Activated T-cell treated with anti-CD3 and anti-CD28 coated beads, Interleukin-2, amount 50 U/mL, for 48 hours (primary cell): ENCODE measurements around the gene STK38.
"Not testable (repeated sequence)": the region's sequence is repeated elsewhere in the genome, so short reads cannot be mapped to it uniquely, and the experiment has no call there.

Experiments
- DNase-seq, 2 experiments: peaks; one replicate each; pipeline ENCODE4 v3.0.0-alpha.2; 2020

Gene STK38

GRCh38 chr6:36479256-36479655, 68.0 kb downstream of the STK38 start:
- DNase-seq: no peak

- DNase-seq: no peak
These were observed 69.2 kb downstream of the STK38 start for GRCh38 chr6:36478051-36478526.

GRCh38 chr6:36469946-36470345, 77.3 kb downstream of the STK38 start:
- DNase-seq: no peak

DNA sequence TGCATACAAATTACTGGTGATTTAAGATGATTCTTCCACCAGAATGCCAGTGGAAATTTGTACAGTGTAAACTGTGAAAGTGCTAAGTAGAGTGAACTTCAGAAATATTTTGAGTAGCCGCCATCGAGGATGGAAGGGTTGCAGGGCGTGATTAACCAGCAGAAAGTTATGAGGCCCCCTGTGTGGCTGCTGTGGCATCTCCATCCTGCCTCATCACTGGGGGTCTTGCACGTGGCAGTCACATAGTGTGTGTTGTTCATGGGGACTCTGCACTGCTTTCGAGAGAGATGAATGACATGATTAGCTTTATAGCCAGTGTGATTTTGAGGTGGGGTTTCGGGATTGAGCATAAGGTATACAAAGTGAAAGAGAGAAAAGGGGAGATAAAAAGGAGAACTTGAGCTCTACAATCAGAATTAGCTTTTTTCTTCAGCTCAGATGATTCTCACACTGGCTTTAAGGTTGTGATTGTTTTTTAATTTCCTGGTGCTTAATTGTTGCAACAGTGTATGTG, 78.1 kb downstream of the STK38 start:
- no peak for DNase-seq

DNA sequence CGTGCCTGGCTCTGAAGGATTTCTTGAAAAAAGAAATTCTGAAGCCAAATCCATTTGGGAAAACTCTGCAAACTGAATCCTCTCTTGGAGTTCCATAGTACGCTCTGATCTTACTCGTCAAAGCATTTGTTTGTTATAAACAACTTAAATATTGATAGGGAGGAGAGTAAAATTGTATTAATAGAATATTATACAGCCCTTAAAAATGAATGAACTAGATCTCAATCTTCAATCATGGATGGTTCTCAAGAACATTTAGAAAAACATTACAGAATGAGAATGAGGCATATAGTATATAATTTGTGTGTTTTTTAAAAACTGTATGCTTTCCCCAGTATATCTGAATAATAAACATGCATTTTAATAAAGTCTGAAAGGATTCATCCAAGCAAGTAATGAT, 79.7 kb downstream of the STK38 start:
- no peak for DNase-seq

DNA sequence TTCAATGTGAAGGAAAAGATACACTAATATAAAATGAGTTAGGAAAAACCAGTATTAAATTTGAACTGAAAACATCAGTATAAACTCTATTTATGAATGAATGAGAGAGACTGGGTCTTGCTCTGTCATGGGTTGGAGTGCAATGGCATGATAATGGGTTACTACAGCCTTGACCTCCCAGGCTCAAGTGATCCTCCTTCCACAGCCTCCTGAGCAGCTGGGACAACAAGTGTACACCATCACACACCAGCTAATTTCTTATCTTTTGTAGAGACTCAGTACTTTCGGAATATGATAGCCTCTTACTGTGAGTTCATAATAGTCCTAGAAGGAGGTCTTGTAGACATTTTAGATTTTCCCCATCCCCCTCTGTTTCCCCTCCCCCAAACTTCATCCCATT, 83.0 kb downstream of the STK38 start:
- DNase-seq: no peak

GRCh38 chr6:36463676-36464075, 83.6 kb downstream of the STK38 start:
- DNase-seq: no peak

- no peak for DNase-seq
These were observed 85.6 kb downstream of the STK38 start for GRCh38 chr6:36461646-36462045.

GRCh38 chr6:36460916-36461315, 86.4 kb downstream of the STK38 start:
- no peak for DNase-seq

GRCh38 chr6:36459501-36459900, 87.8 kb downstream of the STK38 start:
- DNase-seq: no peak

GRCh38 chr6:36455486-36456027, 91.7 kb downstream of the STK38 start:
- no peak for DNase-seq

GRCh38 chr6:36452897-36453296, 94.4 kb downstream of the STK38 start:
- not testable (repeated sequence) for DNase-seq

DNA sequence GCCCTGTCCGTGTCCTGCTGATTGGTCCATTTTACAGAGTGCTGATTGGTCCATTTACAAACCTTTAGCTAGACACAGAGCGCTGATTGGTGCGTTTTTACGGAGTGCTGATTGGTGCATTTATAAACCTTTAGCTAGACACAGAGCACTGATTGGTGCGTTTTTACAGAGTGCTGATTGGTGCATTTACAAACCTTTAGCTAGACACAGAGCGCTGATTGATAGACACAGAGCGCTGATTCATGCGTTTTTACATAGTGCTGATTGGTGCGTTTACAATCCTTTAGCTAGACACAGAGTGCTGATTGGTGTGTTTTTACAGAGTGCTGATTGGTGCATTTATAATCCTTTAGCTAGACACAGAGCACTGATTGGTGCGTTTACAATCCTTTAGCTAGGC, 98.1 kb downstream of the STK38 start:
- not testable (repeated sequence) for DNase-seq

GRCh38 chr6:36445621-36446020, 101.7 kb downstream of the STK38 start:
- no peak for DNase-seq

DNA sequence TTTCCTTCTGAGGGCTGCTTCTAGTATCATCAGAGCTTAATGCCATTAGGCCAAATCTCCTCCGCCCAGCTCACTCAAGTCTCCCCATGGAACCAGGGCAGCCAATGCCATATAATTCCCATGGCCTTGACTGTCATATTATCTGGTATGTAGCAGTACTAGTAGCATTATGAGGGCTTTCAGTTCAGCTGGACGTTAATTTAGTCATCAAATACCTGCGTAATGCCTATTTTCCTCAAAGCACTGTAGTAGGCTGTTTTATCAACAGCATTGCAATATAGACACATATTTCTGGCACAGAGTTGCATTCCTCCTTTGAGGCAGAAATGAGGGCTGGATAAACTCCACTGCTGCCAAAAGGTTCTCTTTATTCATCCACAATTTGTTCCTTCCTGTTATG, 102.8 kb downstream of the STK38 start:
- no peak for DNase-seq
